MCF 10A (cell line): ENCODE data around the gene SMARCA1. TPM values are rescaled to one million over a fixed set of nuclear protein-coding genes. Genes with fewer than 3 reads are reported as not detected.

Experiments
- BruUV-seq: library from RNA; stranded (reverse); fragments of 400-500 nt; replicated peaks from 2 replicates; lab custom pipeline; 2021; lab: Mats Ljungman, UMichigan
- CTCF ChIA-PET: fragments of 300-600 bp; sonication (Branson Sonifier 250); formaldehyde crosslinking; extraction: SDS; loops from one replicate; lab custom pipeline; 2021; ENCODE audit warnings: antibody characterized with exemption, inconsistent platforms; lab: Yijun Ruan, JAX
- POLR2A ChIA-PET: fragments of 300-600, 350-650 bp; sonication (Branson Sonifier 250); formaldehyde crosslinking; extraction: SDS; loops from one replicate; lab custom pipeline; 2020; ENCODE audit warnings: antibody characterized with exemption, inconsistent platforms; lab: Yijun Ruan, JAX
- DNase-seq: peaks from one replicate; pipeline ENCODE4 v3.0.0-alpha.2; 2018; ENCODE audit not compliant: unreplicated experiment
- H3K27ac Mint-ChIP-seq: one replicate; pipeline ENCODE4 v1.8.0; 2022; ENCODE audit warnings: mild to moderate bottlenecking, low read depth, mixed read lengths; ENCODE audit not compliant: unreplicated experiment
- H3K27me3 Mint-ChIP-seq: one replicate; pipeline ENCODE4 v1.8.0; 2022; ENCODE audit warnings: mixed read lengths; ENCODE audit not compliant: insufficient read depth, unreplicated experiment
- H3K36me3 Mint-ChIP-seq: one replicate; pipeline ENCODE4 v1.8.0; 2022; ENCODE audit warnings: mild to moderate bottlenecking, moderate library complexity, mixed read lengths; ENCODE audit not compliant: insufficient read depth, unreplicated experiment
- H3K4me1 Mint-ChIP-seq: one replicate; pipeline ENCODE4 v1.8.0; 2022; ENCODE audit warnings: mixed read lengths; ENCODE audit not compliant: insufficient read depth, unreplicated experiment
- H3K4me3 Mint-ChIP-seq: one replicate; pipeline ENCODE4 v1.8.0; 2022; ENCODE audit warnings: mild to moderate bottlenecking, moderate library complexity, mixed read lengths; ENCODE audit not compliant: unreplicated experiment
- H3K9me3 Mint-ChIP-seq: one replicate; pipeline ENCODE4 v1.8.0; 2022; ENCODE audit warnings: mixed read lengths; ENCODE audit not compliant: unreplicated experiment
- intact Hi-C: fragments of 100-400 bp; cut with micrococcal nuclease; formaldehyde crosslinking; loops from 2 replicates; pipeline ENCODE4 v1.14.1; 2022
- total RNA-seq: library from RNA; stranded (reverse); gene quantifications from 2 replicates; pipeline ENCODE4 v1.2.3, GENCODE V29; 2022
- TF ChIP-seq, protein P1 (sequence below): fragments of 200-600 bp; IDR thresholded peaks from one replicate; pipeline ENCODE4 v1.8.0; 2022; ENCODE audit warnings: antibody characterized with exemption, mild to moderate bottlenecking; ENCODE audit not compliant: unreplicated experiment

Gene SMARCA1
- total RNA-seq, 1 experiment from 2014 or later = 1.7 TPM

DNA sequence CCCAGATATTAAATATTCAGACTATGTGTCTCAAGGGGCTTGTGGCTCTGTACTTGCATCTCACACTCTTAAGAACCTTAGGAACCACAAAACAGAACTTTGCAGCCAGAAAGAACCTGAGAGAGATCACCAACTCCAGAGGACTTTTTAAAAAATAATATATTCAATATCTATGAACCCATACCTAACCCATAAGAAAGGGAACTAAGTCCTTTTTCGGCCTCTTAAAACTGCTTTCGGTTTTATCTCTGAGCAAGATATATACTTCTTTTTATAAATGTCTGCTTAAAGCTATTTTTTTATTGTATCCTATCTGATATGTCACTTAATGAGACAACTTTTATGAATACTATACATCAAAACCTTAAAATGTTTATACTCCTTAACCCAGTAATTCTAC lies 10.9 kb downstream of the SMARCA1 start:
- intact Hi-C loops = no loop called here
- DNase-seq = no peak
- TF ChIP-seq, protein P1, sequence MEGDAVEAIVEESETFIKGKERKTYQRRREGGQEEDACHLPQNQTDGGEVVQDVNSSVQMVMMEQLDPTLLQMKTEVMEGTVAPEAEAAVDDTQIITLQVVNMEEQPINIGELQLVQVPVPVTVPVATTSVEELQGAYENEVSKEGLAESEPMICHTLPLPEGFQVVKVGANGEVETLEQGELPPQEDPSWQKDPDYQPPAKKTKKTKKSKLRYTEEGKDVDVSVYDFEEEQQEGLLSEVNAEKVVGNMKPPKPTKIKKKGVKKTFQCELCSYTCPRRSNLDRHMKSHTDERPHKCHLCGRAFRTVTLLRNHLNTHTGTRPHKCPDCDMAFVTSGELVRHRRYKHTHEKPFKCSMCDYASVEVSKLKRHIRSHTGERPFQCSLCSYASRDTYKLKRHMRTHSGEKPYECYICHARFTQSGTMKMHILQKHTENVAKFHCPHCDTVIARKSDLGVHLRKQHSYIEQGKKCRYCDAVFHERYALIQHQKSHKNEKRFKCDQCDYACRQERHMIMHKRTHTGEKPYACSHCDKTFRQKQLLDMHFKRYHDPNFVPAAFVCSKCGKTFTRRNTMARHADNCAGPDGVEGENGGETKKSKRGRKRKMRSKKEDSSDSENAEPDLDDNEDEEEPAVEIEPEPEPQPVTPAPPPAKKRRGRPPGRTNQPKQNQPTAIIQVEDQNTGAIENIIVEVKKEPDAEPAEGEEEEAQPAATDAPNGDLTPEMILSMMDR = no peak
- ChIA-PET POLR2A (no interaction called here), CTCF (no interaction called here)
- Mint-ChIP-seq H3K4me1 (no peaks in the 10 kb centered on the region), H3K27ac (no peak overlapping the region), H3K4me3 (no peak overlapping the region), H3K9me3 (no peaks in the 10 kb centered on the region), H3K36me3 (peaks cover 6% of the 10 kb centered on the region), H3K27me3 (no peaks in the 10 kb centered on the region)
- BruUV-seq = no TSS peak

DNA sequence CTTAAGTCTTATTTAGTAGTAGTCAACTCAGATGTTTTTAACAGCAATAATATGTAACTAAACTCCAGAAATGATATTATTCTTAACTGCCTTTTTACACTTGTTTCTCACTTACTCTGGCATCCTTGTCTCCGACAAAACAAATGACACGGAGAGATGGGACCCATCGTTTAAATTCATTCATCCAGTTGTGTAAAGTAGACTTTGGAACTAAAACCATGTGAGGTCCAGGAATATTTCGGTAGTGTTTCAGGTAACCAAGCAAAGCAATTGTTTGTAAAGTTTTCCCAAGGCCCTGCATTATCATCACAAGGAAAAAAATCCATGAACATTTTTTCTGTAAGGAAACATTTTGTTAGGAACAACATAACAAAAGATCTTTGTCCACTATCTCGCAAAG lies 11.6 kb downstream of the SMARCA1 start:
- POLR2A ChIA-PET = no interaction called here
- intact Hi-C loops = no loop called here
- Mint-ChIP-seq H3K4me3 (no peak overlapping the region), H3K27me3 (no peaks in the 10 kb centered on the region), H3K4me1 (no peaks in the 10 kb centered on the region), H3K27ac (no peak overlapping the region), H3K36me3 (peaks cover 6% of the 10 kb centered on the region), H3K9me3 (no peaks in the 10 kb centered on the region)
- DNase-seq = no peak
- CTCF ChIA-PET = no interaction called here
- BruUV-seq = no TSS peak
- TF ChIP-seq, protein P1 = no peak

DNA sequence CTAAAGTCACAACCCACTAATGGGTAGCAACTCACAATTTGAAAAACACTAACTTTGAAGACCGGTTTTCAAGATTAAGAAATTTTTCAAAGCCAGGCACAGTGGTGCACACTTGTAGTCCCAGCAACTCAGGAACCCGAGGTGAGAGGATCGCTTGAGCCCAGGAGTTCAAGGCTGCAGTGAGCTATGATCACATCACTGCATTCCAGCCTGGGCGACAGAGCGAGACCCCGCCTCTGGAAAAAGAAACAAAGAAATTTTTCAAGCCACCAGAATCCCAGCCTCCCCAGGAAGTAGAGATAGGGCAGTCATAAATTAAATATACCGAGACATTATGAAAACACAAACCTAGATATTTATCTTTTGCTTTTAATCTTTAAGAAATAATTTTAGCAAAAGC lies 13.0 kb downstream of the SMARCA1 start:
- intact Hi-C loops = no loop called here
- TF ChIP-seq, protein P1 = no peak
- no peaks in the 10 kb centered on the region for H3K27me3 Mint-ChIP-seq
- peaks cover 6% of the 10 kb centered on the region for H3K36me3 Mint-ChIP-seq
- no peak for DNase-seq
- ChIA-PET POLR2A (no interaction called here), CTCF (no interaction called here)
- no peak overlapping the region for H3K27ac Mint-ChIP-seq
- H3K4me1 Mint-ChIP-seq = no peaks in the 10 kb centered on the region
- no peak overlapping the region for H3K4me3 Mint-ChIP-seq
- BruUV-seq = no TSS peak
- H3K9me3 Mint-ChIP-seq = no peaks in the 10 kb centered on the region

DNA sequence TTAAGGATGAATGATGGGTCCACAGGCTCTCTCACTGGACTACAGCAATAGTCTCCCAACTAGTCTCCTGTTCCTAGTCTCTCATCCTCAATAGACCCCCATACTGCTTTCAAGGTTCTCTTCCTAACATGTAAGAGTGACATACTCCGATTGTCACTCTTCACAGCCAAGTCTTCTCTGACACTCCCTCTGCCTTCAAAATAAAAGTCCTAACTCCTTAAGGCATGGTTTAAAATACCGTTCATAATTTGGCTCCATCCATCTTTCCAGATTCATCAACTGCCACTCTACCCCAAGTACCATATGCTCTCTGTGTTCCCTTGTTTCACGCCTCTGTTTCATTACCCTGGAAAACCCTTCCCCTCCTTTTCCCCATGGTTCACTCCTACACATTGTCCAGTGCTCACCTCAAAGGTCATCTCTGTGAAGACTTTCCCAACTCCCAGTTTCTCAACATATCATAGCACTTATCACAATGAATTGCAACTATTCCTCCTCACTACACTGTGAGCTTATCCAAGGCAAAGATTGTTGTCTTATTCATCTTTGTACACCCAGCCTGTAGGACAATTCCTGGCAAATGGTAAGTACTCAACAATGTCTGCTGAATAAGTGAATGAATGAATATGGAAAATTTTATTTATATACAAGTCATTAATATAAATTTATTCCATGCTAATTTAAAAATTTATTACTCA lies 26.0 kb downstream of the SMARCA1 start:
- POLR2A ChIA-PET = no interaction called here
- peaks cover 30% of the 10 kb centered on the region for H3K27me3 Mint-ChIP-seq
- no peak overlapping the region for H3K27ac Mint-ChIP-seq
- no peaks in the 10 kb centered on the region for H3K9me3 Mint-ChIP-seq
- peaks cover 8% of the 10 kb centered on the region for H3K4me1 Mint-ChIP-seq
- intact Hi-C loops = no loop called here
- TF ChIP-seq, protein P1 = no peak
- no peak for DNase-seq
- CTCF ChIA-PET = no interaction called here
- no peak overlapping the region for H3K4me3 Mint-ChIP-seq
- no TSS peak for BruUV-seq
- no peaks in the 10 kb centered on the region for H3K36me3 Mint-ChIP-seq
